HG03460 (cell line): Measurements from ENCODE around the gene GAB1.

Experiments used
- ATAC-seq: cut with Tn5 transposase; IDR thresholded peaks from one replicate; pipeline ENCODE4 v1.9.1; 2021; ENCODE audit not compliant: unreplicated experiment

Gene GAB1

GRCh38 chr4:143407888-143408287 lies 71.2 kb downstream of the GAB1 start:
- ATAC-seq: no peak

DNA sequence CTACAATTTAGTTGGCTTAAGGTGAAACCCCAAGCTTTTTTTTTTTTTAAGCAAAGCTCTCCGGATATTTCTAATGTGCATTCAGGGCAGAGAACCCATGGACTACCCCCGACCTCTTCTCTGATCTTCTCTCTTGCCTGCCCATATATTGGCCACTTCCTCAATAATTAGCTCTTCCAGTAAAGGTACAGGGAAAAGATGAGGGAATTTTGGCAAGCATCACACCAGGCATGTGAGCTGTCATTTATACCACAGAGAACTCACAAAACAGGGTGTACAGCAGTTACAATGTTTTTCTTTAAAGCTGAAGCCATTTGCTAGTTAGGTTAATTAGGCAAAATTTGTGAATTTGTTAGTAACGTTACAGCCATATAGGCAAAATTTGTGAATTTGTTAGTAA lies 73.3 kb downstream of the GAB1 start:
- no peak for ATAC-seq

DNA sequence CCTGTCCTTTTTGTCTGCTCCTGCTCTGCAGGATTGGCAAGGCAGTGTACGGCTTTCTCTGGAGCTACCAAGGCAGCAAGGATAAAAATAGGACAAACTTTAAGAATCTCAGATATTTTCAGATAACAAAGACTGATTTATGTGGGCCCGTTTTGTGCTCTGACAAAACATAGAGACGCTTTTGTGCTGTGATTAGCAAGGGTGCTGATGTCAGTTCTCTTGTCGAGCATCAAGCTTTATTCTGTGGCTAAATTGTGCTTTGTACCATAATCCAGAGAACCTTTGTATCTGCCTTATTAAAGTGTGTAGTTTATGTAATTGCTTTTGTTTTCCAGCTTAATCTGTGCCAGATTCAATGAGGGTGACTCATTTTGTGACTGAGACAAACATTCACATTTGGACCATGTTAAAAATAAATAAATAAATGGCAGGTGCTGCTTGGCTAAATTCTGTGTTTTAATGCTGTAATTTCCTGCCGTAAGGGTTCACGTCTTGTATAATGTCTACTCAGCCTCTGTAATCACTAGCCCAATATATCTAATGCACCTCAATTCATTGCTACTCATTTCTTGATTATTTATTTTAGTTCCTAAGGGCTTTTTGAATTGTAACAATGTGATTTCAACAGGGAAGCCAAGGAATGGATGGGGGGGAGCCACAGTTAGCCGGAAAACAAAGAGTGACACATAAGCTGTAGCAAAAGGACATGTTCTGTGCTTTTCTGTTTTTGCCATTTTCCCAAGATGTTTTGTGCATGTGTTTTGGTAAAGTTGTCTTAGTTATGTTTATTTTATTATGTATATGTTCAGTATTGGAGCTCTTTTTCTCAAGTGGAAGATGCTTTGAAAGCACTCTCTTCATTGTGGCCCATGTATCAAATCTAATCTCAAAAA lies 75.1 kb downstream of the GAB1 start:
- ATAC-seq: no peak

GRCh38 chr4:143412420-143412758 lies 75.7 kb downstream of the GAB1 start:
- ATAC-seq: no peak

GRCh38 chr4:143417679-143418403 lies 81.2 kb downstream of the GAB1 start:
- ATAC-seq: peak; percentile 93

DNA sequence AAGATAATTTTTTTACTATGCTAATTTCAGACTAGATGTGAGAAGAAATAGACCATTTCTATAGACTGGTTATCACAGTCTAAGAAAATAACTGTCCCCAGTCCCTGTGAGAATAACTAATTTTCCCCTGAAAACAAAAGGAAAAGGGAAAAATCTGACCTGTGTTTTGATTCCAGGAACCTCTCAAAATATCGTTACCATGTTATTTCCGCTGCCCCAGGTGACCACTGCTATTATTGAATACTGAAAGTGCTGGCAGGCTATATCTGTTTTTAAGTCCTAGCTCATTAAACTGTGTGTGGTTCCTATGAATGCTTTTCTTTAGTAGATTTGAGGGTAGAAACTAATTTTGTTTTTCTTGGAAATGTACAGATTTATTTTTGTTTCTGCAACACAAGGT lies 83.6 kb downstream of the GAB1 start:
- no peak for ATAC-seq

DNA sequence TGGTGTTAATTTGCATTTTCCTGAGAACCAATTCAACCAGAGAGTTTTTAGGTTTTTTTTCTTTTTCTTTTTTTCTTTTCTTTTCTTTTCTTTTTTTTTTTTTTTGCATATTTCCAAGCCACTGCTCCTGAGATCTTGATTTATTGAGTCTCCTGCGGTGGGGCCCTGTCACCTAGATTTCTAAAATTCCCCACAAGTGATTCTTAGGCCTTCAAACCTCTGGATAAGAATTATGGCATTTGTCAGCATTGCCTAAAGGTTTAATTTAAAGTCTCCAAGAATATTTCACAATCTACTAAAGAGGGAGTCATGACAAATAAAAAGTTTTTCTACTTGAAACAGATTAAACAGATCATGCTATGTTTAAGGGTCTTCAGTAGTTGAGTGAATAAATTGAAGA lies 84.9 kb downstream of the GAB1 start:
- ATAC-seq: no peak

DNA sequence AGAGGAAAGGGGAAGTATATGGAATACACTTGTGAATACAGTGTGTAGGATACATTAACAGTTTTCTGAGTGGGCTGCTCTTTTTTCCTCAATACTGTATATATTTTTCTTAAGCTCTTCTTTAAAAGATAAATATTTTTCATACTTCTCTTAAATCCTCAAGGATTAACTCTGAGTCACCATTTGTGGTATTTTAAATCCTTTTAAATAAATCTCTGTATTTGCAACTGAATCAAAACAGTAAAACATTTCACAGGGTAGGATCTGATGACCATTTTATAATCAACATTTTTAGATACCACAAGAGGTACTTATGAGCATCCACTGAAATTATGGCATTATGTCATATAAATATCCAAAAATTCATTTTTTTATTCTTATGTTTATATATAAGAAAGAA lies 87.6 kb downstream of the GAB1 start:
- no peak for ATAC-seq

DNA sequence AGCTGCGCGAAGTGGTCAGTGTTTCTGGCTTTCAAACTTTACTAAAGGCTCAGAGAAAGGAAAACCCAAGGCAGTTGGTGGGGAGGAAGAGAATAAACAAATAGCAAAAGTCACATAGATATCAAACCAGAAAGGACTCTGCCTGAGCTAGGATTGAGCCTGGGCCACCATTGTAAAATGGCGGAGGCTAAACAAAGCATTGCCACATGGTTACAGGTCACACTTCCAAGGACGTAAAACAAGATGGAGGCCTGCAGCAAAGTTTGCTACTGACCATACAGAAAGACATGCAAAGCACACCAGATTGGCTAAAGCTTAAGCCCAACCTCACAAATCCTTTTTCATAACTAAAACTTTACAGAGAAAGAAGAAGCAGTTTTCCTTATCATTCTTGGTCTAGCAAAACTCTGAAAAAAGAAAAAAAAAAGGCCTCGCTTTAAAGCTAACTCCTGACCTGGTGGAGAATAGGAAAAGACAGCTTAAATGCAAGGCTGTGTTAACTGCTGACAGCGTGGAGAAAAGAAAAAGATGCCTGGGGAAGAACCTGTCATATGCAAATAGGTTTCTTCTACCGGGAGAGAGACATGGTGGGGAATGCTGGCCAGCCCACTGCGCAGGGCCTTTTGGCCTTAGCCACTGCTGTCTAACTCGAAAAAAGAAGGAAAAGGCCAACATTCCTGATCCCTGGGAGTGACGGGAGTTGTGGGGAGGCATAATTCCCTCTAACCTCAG lies 95.0 kb downstream of the GAB1 start:
- ATAC-seq: no peak

- no peak for ATAC-seq
Measured at GRCh38 chr4:143432258-143432591, 95.5 kb downstream of the GAB1 start.

GRCh38 chr4:143433231-143433630 lies 96.6 kb downstream of the GAB1 start:
- no peak for ATAC-seq

DNA sequence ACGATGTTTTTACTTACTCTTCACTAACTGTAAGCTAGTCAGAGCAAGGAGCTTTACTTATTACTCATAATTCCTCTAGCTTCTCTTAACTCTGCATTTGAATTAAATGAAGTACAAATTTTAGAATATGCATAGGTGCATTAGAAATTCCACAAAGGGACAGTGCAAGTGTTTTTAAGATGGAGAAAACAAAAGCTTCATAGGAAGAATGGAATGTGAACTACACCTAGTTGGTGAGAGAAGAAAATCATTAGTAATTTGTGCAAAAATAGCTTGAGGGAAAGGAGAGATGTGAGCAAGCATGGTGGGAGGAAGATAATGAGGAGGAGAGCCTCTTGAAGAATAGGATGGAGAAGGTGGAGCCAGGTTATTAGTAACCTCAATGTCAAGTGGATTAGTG lies 99.3 kb downstream of the GAB1 start:
- no peak for ATAC-seq

GRCh38 chr4:143437476-143437875 lies 100.8 kb downstream of the GAB1 start:
- no peak for ATAC-seq

GRCh38 chr4:143437937-143438336 lies 101.3 kb downstream of the GAB1 start:
- ATAC-seq: no peak

DNA sequence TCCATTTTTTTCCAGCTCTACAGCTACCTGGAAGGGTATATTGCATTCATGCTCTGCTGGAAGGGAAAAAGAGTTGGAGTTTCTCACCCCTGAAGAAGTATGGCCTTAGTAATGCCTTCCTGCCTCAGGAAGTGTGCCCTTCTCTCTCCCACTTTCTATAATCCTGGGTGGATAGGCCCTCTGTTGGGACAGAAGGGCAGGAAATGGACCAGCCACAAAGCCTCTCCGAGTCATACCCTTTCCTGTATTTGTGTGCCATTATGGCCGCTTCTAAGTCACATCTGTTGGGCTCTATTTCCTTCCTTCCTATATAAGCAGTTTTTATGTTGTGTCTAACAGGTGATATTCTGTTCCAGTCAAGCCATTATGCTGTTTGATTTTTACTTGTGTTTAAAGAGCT lies 102.0 kb downstream of the GAB1 start:
- no peak for ATAC-seq

GRCh38 chr4:143441109-143441508 lies 104.4 kb downstream of the GAB1 start:
- ATAC-seq: no peak

DNA sequence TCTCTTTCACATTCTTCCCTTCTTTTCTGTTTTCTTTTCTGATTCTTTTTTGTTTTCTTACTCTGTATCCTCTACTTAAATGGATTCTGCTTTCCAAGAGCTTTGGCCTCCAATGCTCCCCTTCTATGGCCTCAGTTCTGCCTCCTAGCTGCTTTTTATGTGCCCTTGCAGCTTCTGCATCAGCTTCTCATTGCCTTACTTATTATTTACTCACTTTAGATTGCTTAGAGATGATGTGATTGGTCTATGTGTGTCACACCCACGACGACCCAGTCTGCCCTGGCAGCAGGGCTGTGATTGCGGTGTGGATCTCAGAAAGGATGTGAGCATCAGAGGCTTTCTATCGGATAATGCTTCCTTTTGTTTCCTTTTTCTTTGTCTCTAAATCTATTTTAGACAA lies 105.0 kb downstream of the GAB1 start:
- no peak for ATAC-seq

- no peak for ATAC-seq
Measured at GRCh38 chr4:143443728-143444127, 107.1 kb downstream of the GAB1 start.

DNA sequence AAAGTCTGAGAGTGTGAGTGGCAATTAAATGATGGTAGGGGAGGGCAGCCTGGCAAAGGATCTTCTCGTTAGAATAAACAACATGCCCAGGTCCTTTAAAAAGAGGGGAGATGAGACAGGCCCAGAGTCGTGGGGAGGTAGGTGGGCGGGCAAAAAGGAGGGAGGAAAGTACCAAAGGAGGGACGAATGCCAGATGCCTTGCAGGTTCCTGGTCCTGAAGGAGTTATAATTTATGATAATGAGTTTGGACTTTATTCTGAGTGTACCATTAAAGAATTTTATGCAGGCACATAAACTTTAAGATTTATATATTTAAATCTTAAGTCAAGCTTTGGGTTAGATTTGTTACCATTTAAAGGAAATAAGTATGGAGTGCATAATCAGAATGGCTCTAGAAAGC lies 114.5 kb downstream of the GAB1 start:
- no peak for ATAC-seq

DNA sequence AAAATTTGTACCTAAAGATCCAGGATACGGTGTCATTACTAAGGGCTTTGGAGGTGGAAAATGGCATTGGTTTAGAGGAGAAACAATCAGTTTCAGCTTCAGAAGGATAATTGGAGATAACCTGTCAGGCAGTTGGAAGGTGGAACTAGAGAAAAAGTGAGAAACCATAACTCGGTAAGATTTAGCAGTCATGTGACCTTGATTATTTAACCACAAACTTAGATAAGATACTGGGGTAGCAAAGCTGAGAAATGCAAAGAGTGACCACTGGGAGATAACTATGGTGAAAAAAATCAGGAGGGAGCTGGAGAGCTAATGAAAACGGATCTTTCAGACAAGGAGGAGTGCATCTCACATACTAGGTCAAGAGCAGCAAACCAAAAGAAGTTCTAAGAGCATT lies 118.5 kb downstream of the GAB1 start:
- ATAC-seq: no peak

- no peak for ATAC-seq
Measured at GRCh38 chr4:143458966-143459365, 122.3 kb downstream of the GAB1 start.
